Embryonic facial prominence (tissue), 1 donor: ENCODE measurements around the gene GCG.

Source experiments
- DNase-seq: peaks from one replicate; pipeline ENCODE4 v3.0.0-alpha.2; 2016; ENCODE audit errors: extremely low spot score

The GCG gene

GRCh38 chr2:162103443-162104009, 48.5 kb downstream of the GCG start:
- DNase-seq: no peak

DNA sequence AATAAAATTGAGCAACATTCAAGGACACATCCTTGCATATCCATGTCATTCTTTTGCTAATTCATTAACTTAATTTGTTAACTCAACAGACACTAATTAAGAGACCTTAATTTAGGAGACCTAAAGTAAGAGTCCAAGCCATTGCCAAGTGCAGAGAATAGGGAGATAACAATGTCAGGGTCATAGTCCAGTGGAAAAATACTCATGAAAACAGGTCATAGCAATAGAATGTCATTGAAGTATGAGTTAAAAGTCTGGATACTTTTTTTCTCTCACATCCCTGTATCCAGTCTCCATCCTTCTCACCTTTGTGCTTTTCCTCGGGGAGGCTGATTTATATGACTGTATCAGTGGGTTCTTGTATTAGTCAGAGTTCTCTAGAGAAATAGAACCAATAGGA, 51.5 kb downstream of the GCG start:
- no peak for DNase-seq

DNA sequence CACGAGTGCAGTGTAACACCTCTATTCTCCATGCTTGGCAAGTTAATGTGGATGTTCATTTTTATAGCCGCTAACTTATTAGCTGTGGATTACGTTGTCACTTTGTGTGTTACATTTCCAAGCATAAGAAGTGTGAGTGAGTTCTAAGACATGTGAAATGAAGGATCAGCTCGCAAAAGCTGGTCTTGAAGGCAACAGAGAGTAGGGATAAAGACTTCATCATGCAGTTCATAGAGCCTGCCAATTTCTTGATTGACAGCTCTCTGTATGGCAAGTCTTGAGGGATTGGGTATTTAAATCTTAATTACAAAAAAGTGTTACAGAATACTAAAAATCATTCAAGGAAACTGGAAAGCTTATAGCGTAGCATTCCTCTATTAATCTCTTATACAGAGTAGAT, 52.2 kb downstream of the GCG start:
- no peak for DNase-seq
